ENCODE data around the gene SH3RF3.

SH3RF3 gene

GRCh38 chr2:109339519-109339966 lies 210.5 kb downstream of the SH3RF3 start:
- H3K27me3 ChIP-seq (ENCODE audit: insufficient read depth, low read length), result no peaks in the 10 kb centered on the region
- no peak overlapping the region for H3K4me3 ChIP-seq (ENCODE audit: low read length)
- no peak overlapping the region for H2AFZ ChIP-seq (ENCODE audit: low read depth, low read length)
- H3K4me1 ChIP-seq (ENCODE audit: insufficient read depth, low read length), result peaks cover 8% of the 10 kb centered on the region
- peaks cover 7% of the 10 kb centered on the region for H3K9me3 ChIP-seq (ENCODE audit: low read length)
- H3K36me3 ChIP-seq (ENCODE audit: insufficient read depth, low read length), result no peaks in the 10 kb centered on the region

- no peak overlapping the region for H2AFZ ChIP-seq (ENCODE audit: low read depth, low read length)
- no peaks in the 10 kb centered on the region for H3K27me3 ChIP-seq (ENCODE audit: insufficient read depth, low read length)
- peaks cover 7% of the 10 kb centered on the region for H3K9me3 ChIP-seq (ENCODE audit: low read length)
- H3K4me1 ChIP-seq (ENCODE audit: insufficient read depth, low read length), result peaks cover 8% of the 10 kb centered on the region
- no peaks in the 10 kb centered on the region for H3K36me3 ChIP-seq (ENCODE audit: insufficient read depth, low read length)
- no peak overlapping the region for H3K4me3 ChIP-seq (ENCODE audit: low read length)
Measured at GRCh38 chr2:109340381-109340780, 211.4 kb downstream of the SH3RF3 start.

GRCh38 chr2:109341355-109342255 lies 212.6 kb downstream of the SH3RF3 start:
- Histone ChIP-seq H3K27me3 (ENCODE audit: insufficient read depth, low read length) (no peaks in the 10 kb centered on the region), H2AFZ (ENCODE audit: low read depth, low read length) (no peak overlapping the region), H3K4me3 (ENCODE audit: low read length) (no peak overlapping the region), H3K36me3 (ENCODE audit: insufficient read depth, low read length) (no peaks in the 10 kb centered on the region), H3K9me3 (ENCODE audit: low read length) (peaks cover 7% of the 10 kb centered on the region), H3K4me1 (ENCODE audit: insufficient read depth, low read length) (peaks cover 8% of the 10 kb centered on the region)

- peaks cover 7% of the 10 kb centered on the region for H3K9me3 ChIP-seq (ENCODE audit: low read length)
- H3K36me3 ChIP-seq (ENCODE audit: insufficient read depth, low read length), result no peaks in the 10 kb centered on the region
- peaks cover 8% of the 10 kb centered on the region for H3K4me1 ChIP-seq (ENCODE audit: insufficient read depth, low read length)
- no peak overlapping the region for H2AFZ ChIP-seq (ENCODE audit: low read depth, low read length)
- H3K4me3 ChIP-seq (ENCODE audit: low read length), result no peak overlapping the region
- H3K27me3 ChIP-seq (ENCODE audit: insufficient read depth, low read length), result no peaks in the 10 kb centered on the region
Measured at GRCh38 chr2:109342256-109342850, 213.3 kb downstream of the SH3RF3 start.

- Histone ChIP-seq H3K4me1 (ENCODE audit: insufficient read depth, low read length) (peaks cover 8% of the 10 kb centered on the region), H2AFZ (ENCODE audit: low read depth, low read length) (no peak overlapping the region), H3K27me3 (ENCODE audit: insufficient read depth, low read length) (peaks cover 4% of the 10 kb centered on the region), H3K4me3 (ENCODE audit: low read length) (no peak overlapping the region), H3K9me3 (ENCODE audit: low read length) (peaks cover 7% of the 10 kb centered on the region), H3K36me3 (ENCODE audit: insufficient read depth, low read length) (no peaks in the 10 kb centered on the region)
Measured at GRCh38 chr2:109342930-109343329, 213.9 kb downstream of the SH3RF3 start.

- Histone ChIP-seq H2AFZ (ENCODE audit: low read depth, low read length) (no peak overlapping the region), H3K36me3 (ENCODE audit: insufficient read depth, low read length) (no peaks in the 10 kb centered on the region), H3K27me3 (ENCODE audit: insufficient read depth, low read length) (peaks cover 5% of the 10 kb centered on the region), H3K9me3 (ENCODE audit: low read length) (peaks cover 7% of the 10 kb centered on the region), H3K4me3 (ENCODE audit: low read length) (no peak overlapping the region), H3K4me1 (ENCODE audit: insufficient read depth, low read length) (peaks cover 9% of the 10 kb centered on the region)
Measured at GRCh38 chr2:109343460-109343859, 214.5 kb downstream of the SH3RF3 start.

GRCh38 chr2:109344270-109344805 lies 215.3 kb downstream of the SH3RF3 start:
- peaks cover 7% of the 10 kb centered on the region for H3K9me3 ChIP-seq (ENCODE audit: low read length)
- no peak overlapping the region for H2AFZ ChIP-seq (ENCODE audit: low read depth, low read length)
- H3K36me3 ChIP-seq (ENCODE audit: insufficient read depth, low read length), result no peaks in the 10 kb centered on the region
- peaks cover 5% of the 10 kb centered on the region for H3K27me3 ChIP-seq (ENCODE audit: insufficient read depth, low read length)
- peaks cover 17% of the 10 kb centered on the region for H3K4me1 ChIP-seq (ENCODE audit: insufficient read depth, low read length)
- H3K4me3 ChIP-seq (ENCODE audit: low read length), result no peak overlapping the region

- Histone ChIP-seq H3K36me3 (ENCODE audit: insufficient read depth, low read length) (no peaks in the 10 kb centered on the region), H3K4me1 (ENCODE audit: insufficient read depth, low read length) (peaks cover 22% of the 10 kb centered on the region), H3K27me3 (ENCODE audit: insufficient read depth, low read length) (peaks cover 5% of the 10 kb centered on the region), H3K4me3 (ENCODE audit: low read length) (no peak overlapping the region), H2AFZ (ENCODE audit: low read depth, low read length) (no peak overlapping the region), H3K9me3 (ENCODE audit: low read length) (peaks cover 4% of the 10 kb centered on the region)
Measured at GRCh38 chr2:109345091-109345490, 216.1 kb downstream of the SH3RF3 start.

- no peaks in the 10 kb centered on the region for H3K36me3 ChIP-seq (ENCODE audit: insufficient read depth, low read length)
- H3K9me3 ChIP-seq (ENCODE audit: low read length), result no peaks in the 10 kb centered on the region
- peaks cover 5% of the 10 kb centered on the region for H3K27me3 ChIP-seq (ENCODE audit: insufficient read depth, low read length)
- no peak overlapping the region for H3K4me3 ChIP-seq (ENCODE audit: low read length)
- H3K4me1 ChIP-seq (ENCODE audit: insufficient read depth, low read length), result peaks cover 22% of the 10 kb centered on the region
- no peak overlapping the region for H2AFZ ChIP-seq (ENCODE audit: low read depth, low read length)
Measured at GRCh38 chr2:109345653-109346480, 216.9 kb downstream of the SH3RF3 start.

GRCh38 chr2:109346601-109347228 lies 217.7 kb downstream of the SH3RF3 start:
- peaks cover 5% of the 10 kb centered on the region for H3K27me3 ChIP-seq (ENCODE audit: insufficient read depth, low read length)
- H3K4me3 ChIP-seq (ENCODE audit: low read length), result no peak overlapping the region
- peaks cover 22% of the 10 kb centered on the region for H3K4me1 ChIP-seq (ENCODE audit: insufficient read depth, low read length)
- no peaks in the 10 kb centered on the region for H3K9me3 ChIP-seq (ENCODE audit: low read length)
- H3K36me3 ChIP-seq (ENCODE audit: insufficient read depth, low read length), result no peaks in the 10 kb centered on the region
- no peak overlapping the region for H2AFZ ChIP-seq (ENCODE audit: low read depth, low read length)

- no peak overlapping the region for H2AFZ ChIP-seq (ENCODE audit: low read depth, low read length)
- peaks cover 18% of the 10 kb centered on the region for H3K4me1 ChIP-seq (ENCODE audit: insufficient read depth, low read length)
- no peaks in the 10 kb centered on the region for H3K36me3 ChIP-seq (ENCODE audit: insufficient read depth, low read length)
- H3K9me3 ChIP-seq (ENCODE audit: low read length), result no peaks in the 10 kb centered on the region
- no peak overlapping the region for H3K4me3 ChIP-seq (ENCODE audit: low read length)
- H3K27me3 ChIP-seq (ENCODE audit: insufficient read depth, low read length), result peaks cover 5% of the 10 kb centered on the region
Measured at GRCh38 chr2:109347626-109348025, 218.6 kb downstream of the SH3RF3 start.

GRCh38 chr2:109348190-109348589 lies 219.2 kb downstream of the SH3RF3 start:
- no peaks in the 10 kb centered on the region for H3K9me3 ChIP-seq (ENCODE audit: low read length)
- H3K27me3 ChIP-seq (ENCODE audit: insufficient read depth, low read length), result peaks cover 5% of the 10 kb centered on the region
- H2AFZ ChIP-seq (ENCODE audit: low read depth, low read length), result no peak overlapping the region
- H3K4me3 ChIP-seq (ENCODE audit: low read length), result no peak overlapping the region
- H3K4me1 ChIP-seq (ENCODE audit: insufficient read depth, low read length), result peaks cover 14% of the 10 kb centered on the region
- H3K36me3 ChIP-seq (ENCODE audit: insufficient read depth, low read length), result no peaks in the 10 kb centered on the region
